GM23248 (cell line): ENCODE results near the gene C17orf50. TPM values are rescaled to one million over a fixed set of nuclear protein-coding genes. Genes with fewer than 3 reads are reported as not detected.

Experiments
- DNase-seq: peaks from one replicate; pipeline ENCODE4 v3.0.0-alpha.2; 2015
- H2AFZ ChIP-seq: fragments of 200-600 bp; sonication (generic); 2 replicates; pipeline ENCODE4 v1.6.1; 2016; ENCODE audit warnings: antibody characterized with exemption
- H3F3A ChIP-seq: fragments of 200-600 bp; sonication (generic); 2 replicates; pipeline ENCODE4 v1.6.1; 2016; ENCODE audit warnings: mild to moderate bottlenecking, antibody characterized with exemption, mixed run types; ENCODE audit not compliant: insufficient read depth
- H3K27ac ChIP-seq: fragments of 200-600 bp; sonication (generic); 2 replicates; pipeline ENCODE4 v1.5.1; 2016; ENCODE audit warnings: mild to moderate bottlenecking
- H3K27me3 ChIP-seq: fragments of 200-600 bp; sonication (generic); replicated peaks from 2 replicates; pipeline ENCODE4 v1.6.1; 2016; ENCODE audit warnings: mild to moderate bottlenecking; ENCODE audit not compliant: insufficient read depth
- H3K36me3 ChIP-seq: fragments of 200-600 bp; sonication (generic); 2 replicates; pipeline ENCODE4 v1.6.1; 2016; ENCODE audit warnings: low read depth, mild to moderate bottlenecking
- H3K4me1 ChIP-seq: fragments of 200-600 bp; sonication (generic); 2 replicates; pipeline ENCODE4 v1.6.1; 2016; ENCODE audit warnings: mild to moderate bottlenecking; ENCODE audit not compliant: insufficient read depth
- H3K4me2 ChIP-seq: fragments of 200-600 bp; sonication (generic); one replicate; pipeline ENCODE4 v1.6.1; 2016; ENCODE audit warnings: mild to moderate bottlenecking; ENCODE audit not compliant: unreplicated experiment
- H3K4me3 ChIP-seq: fragments of 200-600 bp; sonication (generic); 2 replicates; pipeline ENCODE4 v1.5.1; 2016; ENCODE audit warnings: mild to moderate bottlenecking
- H3K79me2 ChIP-seq: fragments of 200-600 bp; sonication (generic); 2 replicates; pipeline ENCODE4 v1.6.1; 2016; ENCODE audit warnings: mild to moderate bottlenecking; ENCODE audit not compliant: insufficient read depth
- H3K9ac ChIP-seq: fragments of 200-600 bp; sonication (generic); 2 replicates; pipeline ENCODE4 v1.6.1; 2016; ENCODE audit warnings: mild to moderate bottlenecking
- H3K9me2 ChIP-seq: fragments of 200-600 bp; sonication (generic); 2 replicates; pipeline ENCODE4 v1.6.1; 2016; ENCODE audit warnings: mixed run types, mild to moderate bottlenecking, moderate library complexity; ENCODE audit not compliant: insufficient read depth
- H3K9me3 ChIP-seq: fragments of 200-600 bp; sonication (generic); one replicate; pipeline ENCODE4 v1.6.1; 2017; ENCODE audit warnings: low read depth
- H4K20me1 ChIP-seq: fragments of 200-600 bp; sonication (generic); 2 replicates; pipeline ENCODE4 v1.6.0; 2016; ENCODE audit not compliant: insufficient read depth
- EZH2 ChIP-seq: fragments of 200-600 bp; sonication (generic); IDR thresholded peaks from 2 replicates; pipeline ENCODE4 v1.6.1; 2018; ENCODE audit warnings: antibody characterized with exemption, mild to moderate bottlenecking; ENCODE audit not compliant: insufficient read depth, poor library complexity, severe bottlenecking
- EZH2phosphoT487 ChIP-seq: fragments of 200-600 bp; sonication (generic); IDR thresholded peaks from 2 replicates; pipeline ENCODE4 v1.6.1; 2018; ENCODE audit warnings: antibody characterized with exemption, moderate library complexity, mild to moderate bottlenecking, low read depth; ENCODE audit not compliant: insufficient read depth
- WGBS, 2 experiments: methylation state at CpG; one replicate each; pipeline ENCODE4 v1.1.6; 2015 to 2017; ENCODE audit warnings: low lambda C conversion rate in 2 of 2, low coverage in 1 of 2; ENCODE audit errors: missing lambda C conversion rate in 2 of 2; 5-methylcytosine and 5-hydroxymethylcytosine counted together
- in situ Hi-C: fragments of 300-500 bp; cut with MboI; formaldehyde crosslinking; loops from 2 replicates; pipeline ENCODE4 v1.15.0; 2020
- polyA plus RNA-seq: library from polyadenylated mRNA; unstranded; fragments of >200 nt; fragmentation: Nextera tagmentation; extraction: Ambion mirVana; gene quantifications from 2 replicates; pipeline ENCODE4 v1.2.1, GENCODE V29; 2016
- total RNA-seq: library from RNA; depleted of rRNA; stranded (reverse); fragments of >200 nt; shearing (Covaris generic); gene quantifications from 2 replicates; pipeline ENCODE4 v1.2.3, GENCODE V29; 2014

The C17orf50 gene
- total and polyA plus RNA-seq, 2 experiments from 2014 or later = not detected

GRCh38 chr17:35747540-35748017 lies 13.1 kb upstream of the C17orf50 start:
- H3K4me2 ChIP-seq = no peak overlapping the region
- H3K9me2 ChIP-seq = no peaks in the 10 kb centered on the region
- no peak overlapping the region for H3K27ac ChIP-seq
- peaks cover 9% of the 10 kb centered on the region for H3K4me1 ChIP-seq
- no peaks in the 10 kb centered on the region for H3K36me3 ChIP-seq
- no peak overlapping the region for H2AFZ ChIP-seq
- no peaks in the 10 kb centered on the region for H3K79me2 ChIP-seq
- DNase-seq = peak; percentile 88
- in situ Hi-C loops = no loop called here
- no peak overlapping the region for H3K9ac ChIP-seq
- H3F3A ChIP-seq = no peaks in the 10 kb centered on the region
- TF ChIP-seq EZH2phosphoT487 (no peak), EZH2 (no peak)
- WGBS, 2 experiments = 28 to 29% methylated on average over 12 of the region's 12 CpGs
- no peaks in the 10 kb centered on the region for H4K20me1 ChIP-seq
- H3K9me3 ChIP-seq = no peaks in the 10 kb centered on the region
- no peaks in the 10 kb centered on the region; the same call in 1 of the 2 replicates for H3K27me3 ChIP-seq
- no peak overlapping the region for H3K4me3 ChIP-seq

DNA sequence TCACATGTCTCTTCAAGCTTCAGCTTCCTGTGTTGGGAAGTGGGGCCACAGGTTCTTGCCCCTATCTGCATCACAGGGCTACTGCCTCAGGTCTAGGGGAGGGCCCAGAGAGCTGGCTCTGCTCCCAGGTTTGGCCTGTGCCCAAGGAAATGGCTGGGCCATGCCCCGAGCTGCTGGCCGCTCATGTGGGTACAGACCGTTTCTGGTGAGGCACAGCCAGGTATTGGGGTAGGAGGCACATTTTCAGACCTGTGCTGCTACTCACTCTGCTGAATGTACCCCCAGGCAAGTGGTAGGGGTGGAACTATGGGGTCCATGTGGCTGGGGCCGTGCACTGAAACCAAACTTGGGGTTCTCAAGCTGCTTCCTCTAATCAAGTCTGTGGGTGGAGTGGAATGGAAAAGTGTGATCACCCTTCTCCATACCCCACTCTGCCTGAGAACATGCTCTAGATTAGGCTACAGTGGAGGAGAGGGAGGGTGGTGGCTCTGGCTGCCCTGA lies 12.3 kb upstream of the C17orf50 start:
- no peak for TF ChIP-seq EZH2phosphoT487
- no peak overlapping the region for H2AFZ ChIP-seq
- H3K36me3 ChIP-seq = no peaks in the 10 kb centered on the region
- peaks cover 9% of the 10 kb centered on the region for H3K4me1 ChIP-seq
- no peak overlapping the region for H3K4me3 ChIP-seq
- H3K9ac ChIP-seq = no peak overlapping the region
- H3K4me2 ChIP-seq = no peak overlapping the region
- no peaks in the 10 kb centered on the region; the same call in 1 of the 2 replicates for H3K27me3 ChIP-seq
- WGBS, 2 experiments = 9 to 17% methylated on average over 4 of the region's 4 CpGs
- H3K27ac ChIP-seq = no peak overlapping the region
- in situ Hi-C loops = no loop called here
- no peaks in the 10 kb centered on the region for H4K20me1 ChIP-seq
- no peaks in the 10 kb centered on the region for H3K9me3 ChIP-seq
- H3K79me2 ChIP-seq = no peaks in the 10 kb centered on the region
- DNase-seq = no peak
- H3K9me2 ChIP-seq = no peaks in the 10 kb centered on the region
- no peaks in the 10 kb centered on the region for H3F3A ChIP-seq

DNA sequence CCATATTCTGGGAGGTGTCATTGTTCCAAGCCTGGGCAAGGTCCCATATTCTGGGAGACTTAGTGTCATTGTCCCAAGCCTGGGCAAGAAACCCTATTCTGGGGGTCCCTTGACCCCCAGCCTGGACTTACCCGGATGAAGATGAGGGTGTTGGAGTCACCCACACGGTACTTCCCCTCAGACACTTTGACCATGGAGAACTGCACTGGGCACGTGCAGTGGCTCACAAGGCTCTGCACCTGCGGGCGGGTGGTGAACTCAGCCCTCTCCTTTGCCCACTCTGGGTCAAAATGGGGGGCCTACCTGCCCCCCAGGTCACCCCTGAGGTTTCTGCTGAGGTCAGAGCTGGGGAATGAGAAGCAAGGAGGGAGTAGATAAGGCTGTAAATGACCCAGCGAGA lies 11.7 kb upstream of the C17orf50 start:
- H3K36me3 ChIP-seq = no peaks in the 10 kb centered on the region
- H3K27ac ChIP-seq = no peak overlapping the region
- in situ Hi-C loops = no loop called here
- no peaks in the 10 kb centered on the region for H4K20me1 ChIP-seq
- no peaks in the 10 kb centered on the region for H3K9me2 ChIP-seq
- no peak for TF ChIP-seq EZH2phosphoT487
- no peak for TF ChIP-seq EZH2
- H3K9me3 ChIP-seq = no peaks in the 10 kb centered on the region
- no peaks in the 10 kb centered on the region for H3K79me2 ChIP-seq
- no peak for DNase-seq
- H3K9ac ChIP-seq = no peak overlapping the region
- H3F3A ChIP-seq = no peaks in the 10 kb centered on the region
- no peaks in the 10 kb centered on the region; the same call in 1 of the 2 replicates for H3K27me3 ChIP-seq
- H2AFZ ChIP-seq = no peak overlapping the region
- H3K4me3 ChIP-seq = no peak overlapping the region
- 76 to 82% methylated on average over 6 of the region's 6 CpGs for WGBS, 2 experiments
- H3K4me2 ChIP-seq = no peak overlapping the region
- H3K4me1 ChIP-seq = peaks cover 9% of the 10 kb centered on the region

- no peak for TF ChIP-seq EZH2
- TF ChIP-seq EZH2phosphoT487 = no peak
- in situ Hi-C loops = no loop called here
- Histone ChIP-seq H3K9me2 (no peaks in the 10 kb centered on the region), H4K20me1 (no peaks in the 10 kb centered on the region), H3K4me1 (peaks cover 9% of the 10 kb centered on the region), H3F3A (no peaks in the 10 kb centered on the region), H2AFZ (peak overlapping the region; percentile 62), H3K9ac (no peak overlapping the region), H3K4me2 (peak overlapping the region; percentile 56), H3K4me3 (peak overlapping the region; percentile 51), H3K79me2 (no peaks in the 10 kb centered on the region), H3K36me3 (no peaks in the 10 kb centered on the region), H3K27ac (no peak overlapping the region), H3K27me3 (no peaks in the 10 kb centered on the region; the same call in 1 of the 2 replicates), H3K9me3 (no peaks in the 10 kb centered on the region)
- WGBS, 2 experiments = 4 to 7% methylated on average over 23 to 32 of the region's 35 CpGs
- peak; percentile 69 for DNase-seq
Measured at GRCh38 chr17:35749560-35750412, 10.9 kb upstream of the C17orf50 start.
